ENCODE results near the gene CRTC1.
"Not testable (repeated sequence)": the region's sequence is repeated elsewhere in the genome, so short reads cannot be mapped to it uniquely, and the experiment has no call there.

The CRTC1 gene

GRCh38 chr19:18669524-18669817 is 14.0 kb upstream of the CRTC1 start:
- no peak for DNase-seq (ENCODE audit: low spot score)

GRCh38 chr19:18669883-18670282 is 13.6 kb upstream of the CRTC1 start:
- no peak for DNase-seq (ENCODE audit: low spot score)

GRCh38 chr19:18670312-18670711 is 13.2 kb upstream of the CRTC1 start:
- DNase-seq (ENCODE audit: low spot score), result no peak

GRCh38 chr19:18671303-18672043 is 12.0 kb upstream of the CRTC1 start:
- no peak for DNase-seq (ENCODE audit: low spot score)

- no peak for DNase-seq (ENCODE audit: low spot score)
Observed at GRCh38 chr19:18672044-18672451, 11.4 kb upstream of the CRTC1 start.

GRCh38 chr19:18672606-18673337 is 10.7 kb upstream of the CRTC1 start:
- DNase-seq (ENCODE audit: low spot score), result no peak

DNA sequence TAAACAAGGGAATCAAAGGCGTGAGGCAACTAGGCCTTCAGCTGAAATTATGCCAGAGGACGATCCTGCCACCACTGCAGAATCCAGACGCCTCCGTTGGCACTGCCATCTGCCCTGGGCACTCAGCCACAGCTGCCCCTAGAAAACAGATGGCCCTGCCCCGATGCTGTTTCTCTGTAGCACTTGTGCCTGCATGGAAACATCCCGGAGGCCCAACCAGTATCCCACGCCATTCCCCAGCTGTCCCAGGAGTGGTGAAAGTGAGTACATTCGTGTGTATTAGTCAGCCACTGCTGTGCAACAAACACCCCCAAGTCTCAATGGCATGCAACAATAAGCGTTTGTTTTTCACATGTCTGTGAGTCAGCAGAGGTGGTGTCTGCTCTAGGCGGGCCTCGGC is 8.9 kb upstream of the CRTC1 start:
- no peak for DNase-seq (ENCODE audit: low spot score)

- DNase-seq (ENCODE audit: low spot score), result peak; percentile 40
Observed at GRCh38 chr19:18675779-18676178, 7.7 kb upstream of the CRTC1 start.

DNA sequence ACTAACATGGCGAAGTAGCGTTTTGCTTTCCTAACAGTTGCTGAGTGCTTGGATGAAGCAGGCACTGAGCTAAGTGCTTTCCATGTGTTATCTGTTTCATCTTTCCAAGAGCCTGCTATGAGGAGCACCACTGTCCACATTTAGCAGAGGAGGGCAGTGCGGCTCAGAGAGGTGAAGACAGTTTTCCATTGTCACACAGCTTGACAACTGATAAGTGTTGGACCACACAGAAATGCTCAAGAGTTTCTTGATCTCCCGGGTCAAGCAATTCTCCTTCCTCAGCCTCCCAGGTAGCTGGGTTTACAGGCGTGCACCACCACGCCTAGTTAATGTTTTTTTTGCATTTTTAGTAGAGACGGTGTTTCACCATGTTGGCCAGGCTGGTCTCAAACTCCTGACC is 6.8 kb upstream of the CRTC1 start:
- DNase-seq (ENCODE audit: low spot score), result no peak

GRCh38 chr19:18677156-18677555 is 6.3 kb upstream of the CRTC1 start:
- no peak for DNase-seq (ENCODE audit: low spot score)

DNA sequence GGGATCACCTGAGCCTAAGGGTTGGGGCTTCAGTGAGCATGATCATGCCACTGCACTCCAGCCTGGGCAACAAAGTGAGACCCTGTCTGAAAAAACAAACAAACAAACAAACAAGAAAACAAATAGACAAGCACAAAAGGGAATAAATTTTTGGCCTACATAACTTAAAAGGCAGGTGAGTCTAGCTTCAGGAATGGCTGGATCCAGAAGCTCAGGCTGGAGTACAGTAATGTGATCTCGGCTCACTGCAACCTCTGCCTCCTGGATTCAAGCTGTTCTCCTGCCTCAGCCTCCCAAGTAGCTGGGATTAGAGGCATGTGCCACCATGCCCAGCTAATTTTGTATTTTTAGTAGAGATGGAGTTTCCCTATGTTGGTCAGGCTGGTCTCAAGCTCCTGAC is 3.3 kb upstream of the CRTC1 start:
- not testable (repeated sequence) for DNase-seq (ENCODE audit: low spot score)

DNA sequence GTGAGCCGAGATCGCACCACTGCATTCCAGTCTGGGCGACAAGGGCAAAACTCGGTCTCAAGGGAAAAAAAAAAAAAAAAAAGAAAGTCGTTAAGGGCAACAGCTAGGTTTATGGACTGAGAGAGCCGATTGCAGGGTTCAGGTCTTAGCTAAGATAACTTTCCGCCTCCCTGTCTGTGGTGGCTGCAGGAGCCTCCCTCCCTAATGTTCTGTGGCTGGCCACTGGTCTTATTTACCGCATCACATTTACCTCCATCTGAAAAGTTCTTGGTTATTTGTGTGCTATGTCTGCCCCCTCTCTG is 722 bp upstream of the CRTC1 start:
- DNase-seq (ENCODE audit: low spot score), result no peak

DNA sequence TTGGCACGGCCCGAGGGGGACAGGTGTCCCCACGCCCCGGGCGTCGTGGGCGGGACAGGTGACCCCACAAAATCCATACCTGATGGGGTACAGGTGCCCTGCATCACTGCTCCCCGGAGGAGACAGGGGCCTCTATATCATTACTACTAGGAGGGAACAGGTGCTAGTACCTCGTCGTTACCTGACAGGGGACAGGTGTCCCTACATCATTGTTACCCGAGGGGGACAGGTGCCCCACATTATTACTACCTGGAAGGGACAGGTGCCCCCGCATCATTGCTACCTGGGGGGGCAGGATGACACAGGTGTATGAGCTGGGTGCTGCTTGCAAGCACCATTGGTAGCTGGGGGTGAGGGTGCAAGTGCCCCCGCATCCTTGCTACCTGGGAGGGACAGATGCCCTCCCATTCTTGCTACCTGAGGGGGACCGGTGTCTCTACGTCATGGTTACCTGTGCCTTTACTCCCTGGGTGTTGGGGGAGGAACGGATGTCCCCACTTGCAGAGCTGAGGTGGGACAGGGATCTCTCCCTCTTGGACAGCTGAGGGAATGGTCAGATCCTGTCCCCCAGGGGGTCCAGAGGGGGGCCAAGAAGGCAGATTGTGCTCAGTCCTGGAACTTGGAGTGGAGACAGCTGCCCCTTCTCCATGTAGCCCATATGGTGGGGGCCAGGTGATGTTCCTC is 620 bp downstream of the CRTC1 start:
- no peak for DNase-seq (ENCODE audit: low spot score)

GRCh38 chr19:18684642-18684993 is 1.1 kb downstream of the CRTC1 start:
- no peak for DNase-seq (ENCODE audit: low spot score)

GRCh38 chr19:18685597-18686190 is 2.2 kb downstream of the CRTC1 start:
- DNase-seq (ENCODE audit: low spot score), result no peak

- DNase-seq (ENCODE audit: low spot score), result no peak
Observed at GRCh38 chr19:18687740-18688465, 4.4 kb downstream of the CRTC1 start.

DNA sequence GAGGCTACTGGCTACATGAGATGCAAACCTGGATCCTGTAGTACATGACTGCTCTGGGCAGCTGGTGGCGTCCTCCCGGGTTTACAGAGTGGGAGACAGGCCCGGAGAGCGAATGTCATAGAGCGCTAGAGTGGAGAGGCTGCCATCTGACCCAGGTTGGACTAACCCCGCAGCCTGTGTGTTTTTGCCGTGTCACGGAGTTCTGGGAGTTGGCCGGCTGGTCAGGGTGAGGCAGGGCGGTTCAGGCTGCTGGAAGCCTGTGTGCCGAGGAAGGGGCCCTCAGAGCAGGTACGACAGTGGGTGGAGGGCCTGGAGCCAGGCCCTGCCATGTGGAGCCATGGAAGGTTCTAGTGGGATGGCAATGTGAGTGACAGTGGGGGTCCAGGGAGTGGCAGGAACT is 12.5 kb downstream of the CRTC1 start:
- no peak for DNase-seq (ENCODE audit: low spot score)

GRCh38 chr19:18697680-18698079 is 14.2 kb downstream of the CRTC1 start:
- no peak for DNase-seq (ENCODE audit: low spot score)

GRCh38 chr19:18698321-18699167 is 15.1 kb downstream of the CRTC1 start:
- no peak for DNase-seq (ENCODE audit: low spot score)

DNA sequence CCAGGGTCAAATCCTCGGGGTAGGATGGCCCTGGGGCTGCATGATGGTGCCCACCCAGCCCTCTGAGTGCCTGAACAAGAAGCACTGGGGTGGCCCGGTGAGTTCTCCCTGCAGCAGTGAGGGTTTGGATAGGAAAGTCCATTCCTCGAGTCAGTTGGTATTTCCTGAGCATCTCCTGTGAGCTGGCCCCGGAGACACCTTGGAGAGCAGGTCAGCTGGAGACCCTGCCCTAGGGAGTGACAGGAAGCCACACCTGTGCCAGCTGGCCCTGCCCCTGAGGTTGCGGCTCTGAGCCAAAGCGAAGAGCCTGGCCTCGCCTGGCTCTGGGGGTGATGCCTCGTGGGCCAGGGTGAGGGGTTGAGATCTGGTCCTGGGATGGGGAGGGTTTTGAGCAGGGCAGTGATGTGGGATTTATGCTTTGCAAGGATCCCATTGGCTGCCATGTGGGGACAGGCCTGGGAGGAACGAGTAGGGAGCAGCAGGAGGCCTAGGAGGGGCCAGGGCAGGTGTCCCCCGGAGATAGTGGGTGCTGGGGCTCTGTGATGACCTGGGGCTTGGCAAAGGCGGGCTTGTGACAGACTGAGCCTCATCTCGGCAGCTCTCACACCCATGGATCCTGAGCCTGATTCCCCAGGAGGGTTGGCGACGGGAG is 16.0 kb downstream of the CRTC1 start:
- DNase-seq (ENCODE audit: low spot score), result peak; percentile 25
